Hepatic stellate cell (primary cell): ENCODE measurements around the gene ZNF521.

Experiments
- DNase-seq: peaks from one replicate; pipeline ENCODE4 v3.0.0; 2011; ENCODE audit warnings: low spot score

The ZNF521 gene

GRCh38 chr18:25225151-25225550, 126.8 kb downstream of the ZNF521 start:
- DNase-seq, result no peak

- no peak for DNase-seq
Measured at GRCh38 chr18:25223899-25224886, 127.8 kb downstream of the ZNF521 start.

- DNase-seq, result no peak
Measured at GRCh38 chr18:25223211-25223610, 128.8 kb downstream of the ZNF521 start.

GRCh38 chr18:25222648-25223047, 129.3 kb downstream of the ZNF521 start:
- DNase-seq, result no peak

GRCh38 chr18:25210622-25211021, 141.3 kb downstream of the ZNF521 start:
- DNase-seq, result no peak

GRCh38 chr18:25192065-25192464, 159.9 kb downstream of the ZNF521 start:
- DNase-seq, result no peak

GRCh38 chr18:25190472-25190871, 161.5 kb downstream of the ZNF521 start:
- DNase-seq, result no peak

- no peak for DNase-seq
Measured at GRCh38 chr18:25189391-25190185, 162.4 kb downstream of the ZNF521 start.

- no peak for DNase-seq
Measured at GRCh38 chr18:25187521-25188192, 164.3 kb downstream of the ZNF521 start.

GRCh38 chr18:25186871-25187270, 165.1 kb downstream of the ZNF521 start:
- DNase-seq, result no peak

GRCh38 chr18:25181993-25182392, 170.0 kb downstream of the ZNF521 start:
- DNase-seq, result no peak

- no peak for DNase-seq
Measured at GRCh38 chr18:25181581-25181980, 170.4 kb downstream of the ZNF521 start.

GRCh38 chr18:25180973-25181548, 170.9 kb downstream of the ZNF521 start:
- no peak for DNase-seq

- DNase-seq, result no peak
Measured at GRCh38 chr18:25177631-25178030, 174.3 kb downstream of the ZNF521 start.

- DNase-seq, result no peak
Measured at GRCh38 chr18:25176518-25177042, 175.4 kb downstream of the ZNF521 start.

GRCh38 chr18:25175558-25176517, 176.1 kb downstream of the ZNF521 start:
- no peak for DNase-seq

GRCh38 chr18:25174324-25174723, 177.6 kb downstream of the ZNF521 start:
- DNase-seq, result no peak

GRCh38 chr18:25171334-25171733, 180.6 kb downstream of the ZNF521 start:
- DNase-seq, result no peak

GRCh38 chr18:25170402-25170801, 181.6 kb downstream of the ZNF521 start:
- no peak for DNase-seq

- DNase-seq, result no peak
Measured at GRCh38 chr18:25169701-25170100, 182.3 kb downstream of the ZNF521 start.
